HepG2 (cell line): Measurements from ENCODE around the gene ATOSB. TPM values are rescaled to one million over a fixed set of nuclear protein-coding genes. Genes with fewer than 3 reads are reported as not detected.

Experiments used
- ARNTL ChIP-seq: sonication (generic); formaldehyde crosslinking; IDR thresholded peaks from 2 replicates; pipeline ENCODE4 v1.4.0; 2020; ENCODE audit warnings: mild to moderate bottlenecking, missing genetic modification reagents
- CEBPZ ChIP-seq: IDR thresholded peaks from 2 replicates; pipeline ENCODE4 v1.6.1; 2012; ENCODE audit warnings: low read length, improper control_type of control experiment
- CENPX ChIP-seq: sonication (generic); formaldehyde crosslinking; IDR thresholded peaks from 2 replicates; pipeline ENCODE4 v1.9.0; 2021; ENCODE audit warnings: mild to moderate bottlenecking, missing genetic modification reagents, moderate library complexity
- FLYWCH1 ChIP-seq: sonication (generic); formaldehyde crosslinking; IDR thresholded peaks from 2 replicates; pipeline ENCODE4 v1.8.1; 2023; ENCODE audit warnings: mild to moderate bottlenecking, missing genetic modification reagents
- FOXJ3 ChIP-seq: sonication (generic); formaldehyde crosslinking; IDR thresholded peaks from 2 replicates; pipeline ENCODE4 v1.4.0; 2020; ENCODE audit warnings: missing genetic modification reagents, mild to moderate bottlenecking, borderline replicate concordance
- GRHL1 ChIP-seq: sonication (generic); formaldehyde crosslinking; conservative IDR thresholded peaks from 2 replicates; pipeline ENCODE4 v1.8.0; 2022; ENCODE audit warnings: missing genetic modification reagents
- HOMEZ ChIP-seq: IDR thresholded peaks from 2 replicates; pipeline ENCODE4 v1.6.1; 2016; ENCODE audit warnings: low read depth
- MED13 ChIP-seq: sonication (generic); formaldehyde crosslinking; IDR thresholded peaks from 2 replicates; pipeline ENCODE4 v1.5.0; 2020; ENCODE audit warnings: missing genetic modification reagents
- MEIS1 ChIP-seq: sonication (generic); formaldehyde crosslinking; IDR thresholded peaks from 2 replicates; pipeline ENCODE4 v1.9.0; 2021; ENCODE audit warnings: mild to moderate bottlenecking, missing genetic modification reagents, moderate library complexity, borderline replicate concordance
- MEIS2 ChIP-seq: sonication (generic); formaldehyde crosslinking; IDR thresholded peaks from 2 replicates; pipeline ENCODE4 v1.9.0; 2021; ENCODE audit warnings: mild to moderate bottlenecking, missing genetic modification reagents
- MIER3 ChIP-seq: IDR thresholded peaks from 2 replicates; pipeline ENCODE4 v1.6.1; 2016; ENCODE audit warnings: missing compliant biosample characterization, borderline replicate concordance
- NFKB2 ChIP-seq: sonication (generic); formaldehyde crosslinking; IDR thresholded peaks from 2 replicates; pipeline ENCODE4 v1.4.0; 2020; ENCODE audit warnings: missing genetic modification reagents, borderline replicate concordance
- PLSCR1 ChIP-seq: sonication (generic); formaldehyde crosslinking; IDR thresholded peaks from 2 replicates; pipeline ENCODE4 v1.5.0; 2020; ENCODE audit warnings: missing genetic modification reagents, mild to moderate bottlenecking, borderline replicate concordance
- PPARG ChIP-seq: conservative IDR thresholded peaks from 2 replicates; pipeline ENCODE4 v1.6.1; 2016; ENCODE audit warnings: missing biosample characterization, missing genetic modification reagents
- RBAK ChIP-seq: sonication (generic); formaldehyde crosslinking; IDR thresholded peaks from 2 replicates; pipeline ENCODE4 v1.5.1; 2020; ENCODE audit warnings: mild to moderate bottlenecking, missing genetic modification reagents
- RXRB ChIP-seq: IDR thresholded peaks from 2 replicates; pipeline ENCODE4 v1.6.1; 2016; ENCODE audit warnings: borderline replicate concordance, missing genetic modification reagents, missing compliant biosample characterization
- STAT5B ChIP-seq: sonication (generic); formaldehyde crosslinking; IDR thresholded peaks from 2 replicates; pipeline ENCODE4 v1.4.0; 2020; ENCODE audit warnings: missing genetic modification reagents
- ZEB1 ChIP-seq: IDR thresholded peaks from 2 replicates; pipeline ENCODE4 v1.6.1; 2012; ENCODE audit warnings: mild to moderate bottlenecking, low read depth, inconsistent platforms; ENCODE audit not compliant: insufficient replicate concordance
- ZNF136 ChIP-seq: sonication (generic); formaldehyde crosslinking; IDR thresholded peaks from 2 replicates; pipeline ENCODE4 v1.8.1; 2022; ENCODE audit warnings: low read depth, mild to moderate bottlenecking, moderate library complexity, missing genetic modification reagents
- ZNF782 ChIP-seq: sonication (generic); formaldehyde crosslinking; IDR thresholded peaks from 2 replicates; pipeline ENCODE4 v1.4.0; 2020; ENCODE audit warnings: missing genetic modification reagents, mild to moderate bottlenecking, borderline replicate concordance
- polyA plus RNA-seq, 8 experiments: library from polyadenylated mRNA; depleted of rRNA in 3 of 8; stranded (reverse) in 7 of 8; unstranded in 1 of 8; fragments of >200 nt; fragmentation: Illumina TruSeq in 4 of 8; extraction: Trizol in 4 of 8; gene quantifications; 2 replicates each; pipeline versions ENCODE4 v1.2.1 to v1.2.3, GENCODE V29; 2011 to 2016; ENCODE audit warnings: low read depth in 4 of 8, missing spikeins in 1 of 8, mixed read lengths in 1 of 8; ENCODE audit not compliant: insufficient read depth in 1 of 8
- total RNA-seq, 5 experiments: library from RNA; depleted of rRNA; stranded (reverse); fragments of >200 nt; fragmentation: Illumina TruSeq; extraction: Trizol; gene quantifications; 2 replicates each; pipeline ENCODE4 v1.2.3, GENCODE V29; 2016; ENCODE audit warnings: low read depth in 1 of 5

ATOSB gene
- total and polyA plus RNA-seq, 2 of the 13 experiments (the other 11 are each of a cell fraction or from before 2014, with no cell fraction given) = 1.9 to 6.4 TPM

- TF ChIP-seq CENPX (CRISPR knock-in tag) (no peak), MED13 (no peak), RXRB (CRISPR knock-in tag) (peak; percentile 79), PPARG (CRISPR knock-in tag) (peak; percentile 64), HOMEZ (CRISPR knock-in tag) (0 out of 2 replicates have a peak, but pooled peaks have one; percentile 35), CEBPZ (no peak), MEIS1 (CRISPR knock-in tag) (0 out of 2 replicates have a peak, but pooled peaks have one; percentile 29), MEIS2 (peak; percentile 92), ZNF782 (CRISPR knock-in tag) (no peak), ZEB1 (peak; percentile 70), MIER3 (CRISPR knock-in tag) (peak; percentile 86), STAT5B (CRISPR knock-in tag) (peak; percentile 70; the same call in 1 of the 2 replicates), RBAK (CRISPR knock-in tag) (no peak), GRHL1 (CRISPR knock-in tag) (no peak), FLYWCH1 (CRISPR knock-in tag) (no peak), ZNF136 (CRISPR knock-in tag) (0 out of 2 replicates have a peak, but pooled peaks have one; percentile 81), FOXJ3 (peak; percentile 55; the same call in 1 of the 2 replicates), ARNTL (CRISPR knock-in tag) (no peak), NFKB2 (CRISPR knock-in tag) (peak; percentile 73), PLSCR1 (CRISPR knock-in tag) (no peak)
Measured at GRCh38 chr9:35102769-35103659, 12.6 kb downstream of the ATOSB start, which contains the start of gene STOML2 (continued).
